Measurements from ENCODE around the gene EGFL7. TPM values are rescaled to one million over a fixed set of nuclear protein-coding genes. Genes with fewer than 3 reads are reported as not detected.
A peak's percentile ranks its signal among the peaks of the same experiment; 100 is the strongest.

EGFL7 gene
- total RNA-seq, 1 donor from 2014 or later, result 384 TPM

DNA sequence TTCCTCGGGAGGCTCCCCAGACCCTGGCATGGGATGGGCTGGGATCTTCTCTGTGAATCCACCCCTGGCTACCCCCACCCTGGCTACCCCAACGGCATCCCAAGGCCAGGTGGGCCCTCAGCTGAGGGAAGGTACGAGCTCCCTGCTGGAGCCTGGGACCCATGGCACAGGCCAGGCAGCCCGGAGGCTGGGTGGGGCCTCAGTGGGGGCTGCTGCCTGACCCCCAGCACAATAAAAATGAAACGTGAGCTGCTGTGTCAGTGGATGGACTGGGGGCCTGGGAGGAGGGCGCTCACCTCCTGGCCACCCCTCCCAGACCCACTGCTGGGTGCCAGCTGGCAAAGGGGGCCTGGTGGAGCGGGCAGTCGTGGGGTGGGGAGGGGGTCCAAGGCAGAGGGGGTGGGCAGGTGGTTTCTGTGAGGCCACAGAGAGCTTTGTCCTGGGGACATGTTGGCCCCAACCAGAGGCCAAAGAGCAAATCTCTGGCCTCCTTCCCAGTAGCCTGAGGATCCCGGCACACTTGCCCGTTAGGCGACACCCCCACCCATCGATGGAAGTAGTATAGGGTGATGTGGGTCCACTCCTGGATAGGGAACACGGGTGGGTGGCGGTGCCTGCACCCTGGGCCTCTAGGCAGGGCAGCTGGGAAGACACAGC lies 9.8 kb downstream of the EGFL7 start:
- peak in 1 of 2 donors; percentile 61 for DNase-seq (ENCODE audit: low read depth in 2 of 2)

DNA sequence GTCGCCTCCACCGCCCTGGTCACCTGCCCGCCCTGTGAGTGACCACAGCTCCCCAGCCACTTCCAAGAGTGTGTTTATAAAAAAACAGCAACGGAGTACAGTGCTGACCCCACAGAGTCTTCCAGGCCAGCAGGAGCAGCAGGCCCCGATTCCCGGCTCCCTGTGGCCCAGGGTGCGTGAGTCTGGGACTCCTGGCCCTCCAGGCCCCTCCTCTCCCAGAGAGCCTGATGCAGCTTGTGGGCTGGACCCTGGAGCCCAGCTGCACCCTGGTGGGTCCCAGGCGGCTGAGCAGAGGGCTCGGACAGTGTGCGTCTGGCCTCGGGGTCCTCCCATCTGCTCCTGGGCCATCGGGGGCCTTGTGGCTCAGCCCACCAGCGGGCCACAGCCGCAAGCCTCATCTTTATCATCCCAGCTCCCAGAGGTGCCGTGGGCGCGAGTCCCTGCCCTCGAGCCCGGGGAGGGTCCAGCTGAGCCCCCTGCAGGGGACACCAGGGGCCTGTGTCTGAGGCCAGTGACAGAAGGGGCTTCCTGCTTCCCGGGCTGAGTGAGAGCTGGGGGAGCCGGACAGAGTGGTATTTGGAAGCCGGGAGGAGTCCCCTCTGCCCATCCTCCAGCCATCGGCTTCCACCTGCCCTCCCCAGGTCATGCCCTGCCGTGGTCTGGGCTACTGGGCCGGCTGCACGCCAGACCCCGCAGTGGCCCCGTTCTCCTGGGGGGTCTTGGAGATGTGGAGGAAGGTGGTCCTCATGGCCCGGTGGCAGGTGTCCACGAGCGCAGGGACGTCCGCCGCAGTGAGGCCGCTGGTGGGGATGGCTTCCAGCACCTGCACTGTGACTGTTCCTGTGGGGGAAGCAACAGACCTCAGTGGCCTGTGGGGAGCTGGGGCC lies 10.6 kb downstream of the EGFL7 start:
- DNase-seq (ENCODE audit: low read depth in 2 of 2), result peak; percentile 76 to 82

DNA sequence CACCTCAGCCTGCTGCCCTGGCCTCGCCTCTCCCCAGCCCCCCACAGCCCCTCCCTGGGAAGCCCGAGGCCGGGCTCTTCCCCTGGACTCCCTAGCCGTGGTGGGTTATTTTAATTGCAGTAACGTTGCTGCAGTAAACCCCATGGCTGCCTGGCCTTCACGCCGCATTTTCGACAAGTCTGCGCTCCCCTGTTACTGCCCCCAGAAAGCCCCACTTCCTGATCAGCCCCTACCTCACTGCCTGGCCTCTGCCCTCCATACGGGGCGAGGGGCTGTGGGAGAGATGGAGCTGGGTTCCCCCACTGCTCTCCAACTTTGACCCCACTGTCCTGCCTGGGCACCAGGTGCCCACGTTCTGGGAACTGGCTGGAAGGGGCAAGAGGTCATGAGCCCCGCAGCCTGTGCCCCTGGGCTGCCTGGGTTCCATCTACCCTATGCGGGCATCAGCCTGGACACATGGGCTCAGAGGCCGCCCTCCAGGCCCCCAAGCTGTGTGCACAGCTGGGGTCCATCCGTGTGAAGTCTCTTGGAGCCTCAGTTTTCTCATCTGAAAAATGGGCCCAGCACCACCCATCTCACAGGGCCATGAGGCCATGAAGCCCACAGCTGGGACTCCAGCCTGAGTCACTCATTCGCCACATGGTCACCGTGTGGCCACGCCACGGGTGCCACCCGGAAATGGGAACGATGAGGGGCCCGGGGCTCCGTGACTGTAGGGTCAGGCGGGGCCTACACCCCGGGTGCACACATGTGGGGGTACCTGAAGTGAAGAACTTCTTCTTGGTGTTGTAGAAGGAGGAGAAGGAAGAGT lies 11.5 kb downstream of the EGFL7 start:
- DNase-seq (ENCODE audit: low read depth in 2 of 2), result peak; percentile 90 to 92

DNA sequence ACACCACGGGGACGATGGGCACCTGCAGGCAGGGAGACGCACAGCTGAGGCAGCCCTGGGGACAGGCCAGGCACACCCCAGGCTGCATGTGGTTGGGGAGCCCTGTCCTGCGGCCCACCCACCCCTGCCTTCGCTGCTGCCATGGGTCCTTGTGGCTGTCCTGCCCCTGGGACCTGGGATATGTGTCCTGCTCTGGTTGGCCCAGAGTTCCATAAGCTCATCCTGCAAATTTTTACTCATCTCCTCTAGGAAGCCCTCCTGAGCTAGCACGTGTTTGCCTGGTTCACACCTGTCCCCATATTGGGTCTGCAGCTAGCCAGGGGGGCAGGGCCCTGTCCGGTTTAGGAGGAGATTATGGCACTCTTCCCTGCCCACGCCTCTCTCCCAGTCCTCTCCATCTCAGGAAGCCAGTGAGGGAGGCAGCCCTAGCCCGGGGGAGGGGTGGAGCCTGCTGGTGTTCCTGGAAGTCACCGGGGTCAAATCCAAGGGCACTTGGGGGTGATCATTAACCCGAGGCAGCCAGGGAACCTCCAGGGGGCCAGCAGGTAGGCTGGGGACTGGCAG lies 12.2 kb downstream of the EGFL7 start:
- peak; percentile 92 to 95 for DNase-seq (ENCODE audit: low read depth in 2 of 2)

DNA sequence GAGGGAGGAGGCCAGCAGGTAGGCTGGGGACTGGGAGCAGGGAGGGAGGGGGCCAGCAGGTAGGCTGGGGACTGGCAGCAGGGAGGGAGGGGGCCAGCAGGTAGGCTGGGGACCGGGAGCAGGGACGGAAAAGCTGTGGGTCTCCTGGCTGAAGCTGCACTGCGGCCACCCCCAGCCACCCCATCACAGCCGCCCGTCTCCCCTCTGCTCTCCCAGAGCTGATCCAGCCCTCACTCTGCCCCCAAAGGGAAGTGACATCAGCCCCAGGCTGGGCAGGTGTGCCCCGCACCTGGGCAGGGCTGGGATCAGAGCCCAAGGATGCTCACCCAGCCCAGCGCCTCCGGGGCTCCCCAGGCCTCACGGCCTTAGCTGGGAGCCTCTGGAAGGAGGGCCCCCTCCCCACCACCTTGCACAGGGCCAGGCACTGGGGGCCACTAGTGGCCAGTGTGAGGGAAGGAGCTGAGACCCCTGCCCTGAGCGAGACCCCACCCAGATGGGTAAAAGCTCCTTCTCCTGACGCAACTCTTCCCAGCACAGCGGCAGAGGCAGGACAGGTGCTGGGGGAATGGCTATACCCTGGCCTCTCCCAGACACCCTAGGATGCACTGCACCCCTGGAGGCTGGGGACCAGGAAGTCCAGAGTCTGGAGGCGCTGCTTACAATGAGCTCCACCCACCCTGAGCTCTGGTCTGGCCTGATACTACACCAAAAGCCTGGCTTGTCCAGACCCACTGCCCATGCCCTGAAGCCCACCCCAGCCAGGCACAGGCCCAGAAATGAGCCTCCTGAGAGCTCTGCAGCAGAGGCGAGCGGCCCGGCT lies 13.0 kb downstream of the EGFL7 start:
- peak; percentile 60 to 82 for DNase-seq (ENCODE audit: low read depth in 2 of 2)

DNA sequence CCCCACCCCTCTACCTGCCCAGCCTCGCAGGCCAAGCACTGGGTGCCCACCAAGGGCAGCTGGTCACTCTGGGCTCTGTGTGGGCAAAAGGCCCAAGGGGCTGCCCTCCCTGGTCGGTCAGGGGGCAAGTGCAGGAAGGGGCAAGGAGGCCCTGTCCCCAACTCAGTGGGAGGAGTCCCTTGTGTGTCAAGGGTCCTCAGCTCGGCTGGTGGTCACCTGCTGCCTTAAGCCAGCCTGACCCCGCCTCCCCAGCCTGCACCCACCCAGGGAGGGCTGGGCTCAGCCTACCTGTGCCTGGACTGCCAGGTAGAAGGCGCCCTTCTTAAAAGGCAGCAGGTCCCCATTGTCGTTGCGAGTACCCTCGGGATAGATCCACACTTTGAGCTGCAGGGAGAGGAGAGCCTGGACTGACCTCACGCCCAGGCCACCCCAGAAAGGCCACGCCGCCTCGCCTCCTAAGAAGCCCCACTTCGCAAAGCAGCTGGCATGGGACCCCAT lies 13.6 kb downstream of the EGFL7 start:
- peak in 1 of 2 donors; percentile 54 for DNase-seq (ENCODE audit: low read depth in 2 of 2)

DNA sequence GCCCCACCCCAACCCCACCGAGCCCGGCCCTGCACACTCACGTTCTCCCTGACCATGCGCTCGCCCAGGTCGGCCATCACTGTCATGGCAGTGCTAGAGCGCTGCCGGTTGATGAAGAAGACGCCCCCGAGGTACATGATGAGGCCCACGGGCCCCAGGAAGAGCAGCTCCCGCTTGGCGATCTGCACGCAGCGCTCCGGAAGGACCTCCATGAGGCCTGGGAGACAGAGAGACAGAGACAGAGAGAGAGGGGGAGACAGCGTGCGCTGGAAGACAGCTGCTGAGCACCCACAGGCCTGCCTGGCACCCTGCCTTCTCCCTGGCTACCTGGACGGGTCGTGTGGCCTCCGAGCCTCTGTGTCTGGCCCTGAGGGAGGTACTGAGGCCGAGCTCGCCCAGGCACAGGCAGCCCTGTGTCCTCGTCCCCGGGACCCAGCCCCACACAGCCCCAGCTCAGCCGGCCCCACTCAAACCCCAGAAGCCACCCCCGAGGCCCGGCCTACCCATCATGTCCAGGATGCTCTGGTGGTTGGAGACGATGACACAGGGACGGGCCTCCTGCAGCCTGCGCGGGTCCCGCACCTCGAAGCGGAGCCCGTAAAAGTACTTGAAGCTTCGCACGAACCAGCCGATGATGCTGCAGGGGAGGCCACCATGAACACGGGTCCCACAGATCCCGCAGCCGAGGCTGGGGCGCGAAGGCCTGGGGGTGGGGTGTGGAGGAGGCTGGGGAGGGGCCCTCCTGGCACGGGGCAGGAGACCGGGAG lies 14.4 kb downstream of the EGFL7 start:
- no peak for DNase-seq (ENCODE audit: low read depth in 2 of 2)

DNA sequence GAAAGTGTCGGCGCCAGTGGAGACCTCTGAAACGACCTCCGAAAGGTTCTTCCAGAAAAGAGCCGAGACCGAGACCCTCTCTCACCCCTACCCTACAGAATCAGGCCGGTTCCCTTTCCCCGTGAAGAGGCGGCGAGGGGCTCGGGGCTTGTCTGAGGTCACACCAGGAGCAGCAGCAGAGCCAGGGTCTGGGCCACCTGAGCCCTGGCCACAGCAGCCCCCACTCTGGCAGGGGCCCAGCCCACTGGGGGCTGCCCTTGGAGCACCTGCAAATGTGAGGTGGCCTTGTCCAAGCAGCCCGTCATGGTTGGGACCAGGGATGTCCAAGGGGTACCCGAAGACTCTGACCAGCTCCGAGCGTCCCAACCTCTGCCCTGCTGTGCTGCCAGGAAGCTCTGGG lies 15.3 kb downstream of the EGFL7 start:
- DNase-seq (ENCODE audit: low read depth in 2 of 2), result no peak

DNA sequence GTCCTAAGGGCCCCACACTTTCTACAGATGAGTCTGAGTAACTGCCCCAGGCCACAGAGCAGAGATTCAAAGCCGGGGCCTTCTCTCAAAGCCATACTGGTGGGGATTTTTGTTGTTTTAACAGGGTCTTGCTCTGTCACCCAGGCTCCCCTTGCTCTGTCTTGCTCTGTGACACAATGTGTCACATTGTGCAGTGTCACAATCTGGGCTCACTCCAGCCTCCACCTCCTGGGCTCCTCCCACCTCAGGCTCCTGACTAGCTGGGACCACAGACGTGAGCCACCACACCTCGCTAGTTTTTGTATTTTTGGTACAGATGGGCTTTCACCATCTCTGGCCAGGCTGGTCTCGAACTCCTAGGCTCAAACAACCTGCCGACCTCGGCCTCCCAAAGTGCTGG lies 15.9 kb downstream of the EGFL7 start:
- no peak for DNase-seq (ENCODE audit: low read depth in 2 of 2)

DNA sequence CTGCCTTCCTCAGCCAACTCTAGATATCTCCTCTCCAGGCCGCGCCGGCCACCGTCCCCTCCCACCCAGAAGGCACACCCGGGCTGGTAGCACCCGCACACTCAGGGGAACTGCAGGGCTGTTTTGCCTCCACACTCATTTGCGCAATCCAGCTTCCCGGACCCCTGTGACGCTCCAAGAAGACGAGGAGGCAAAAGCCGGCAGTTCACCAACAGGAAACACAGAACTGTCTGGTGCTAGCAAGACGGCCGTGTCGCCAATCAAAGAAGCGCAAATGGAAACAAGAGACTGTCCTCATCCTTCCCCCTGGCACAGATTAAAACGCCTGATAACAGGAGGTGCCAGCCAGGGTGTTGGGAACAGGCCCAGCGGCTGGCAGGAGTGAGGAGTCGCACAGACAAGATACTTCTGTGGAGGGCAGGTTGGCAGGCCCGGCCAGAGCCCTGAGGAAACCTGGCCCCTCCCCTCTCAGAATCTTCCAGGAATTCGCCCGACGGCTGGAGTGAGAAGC lies 16.8 kb downstream of the EGFL7 start:
- no peak for DNase-seq (ENCODE audit: low read depth in 2 of 2)

DNA sequence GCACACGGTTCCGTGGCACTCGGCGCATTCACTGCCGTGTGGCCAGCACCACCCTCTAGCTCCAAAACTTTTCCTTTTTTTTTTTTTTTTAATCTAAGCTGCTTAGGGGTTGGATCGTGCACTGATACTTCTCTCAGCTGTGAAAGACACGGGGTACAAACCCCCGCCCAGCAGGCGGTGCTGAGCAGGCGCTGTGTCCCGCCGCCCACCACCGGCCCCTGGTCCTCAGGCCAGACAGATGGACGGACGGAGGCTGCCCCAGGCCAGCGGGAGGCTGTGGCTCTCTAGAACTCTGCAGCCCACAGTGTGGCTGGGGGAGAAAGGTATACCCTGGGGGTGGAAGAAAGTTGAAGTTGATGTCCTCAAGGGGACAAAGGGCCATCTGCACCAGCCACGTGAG lies 18.3 kb downstream of the EGFL7 start:
- no peak for DNase-seq (ENCODE audit: low read depth in 2 of 2)

DNA sequence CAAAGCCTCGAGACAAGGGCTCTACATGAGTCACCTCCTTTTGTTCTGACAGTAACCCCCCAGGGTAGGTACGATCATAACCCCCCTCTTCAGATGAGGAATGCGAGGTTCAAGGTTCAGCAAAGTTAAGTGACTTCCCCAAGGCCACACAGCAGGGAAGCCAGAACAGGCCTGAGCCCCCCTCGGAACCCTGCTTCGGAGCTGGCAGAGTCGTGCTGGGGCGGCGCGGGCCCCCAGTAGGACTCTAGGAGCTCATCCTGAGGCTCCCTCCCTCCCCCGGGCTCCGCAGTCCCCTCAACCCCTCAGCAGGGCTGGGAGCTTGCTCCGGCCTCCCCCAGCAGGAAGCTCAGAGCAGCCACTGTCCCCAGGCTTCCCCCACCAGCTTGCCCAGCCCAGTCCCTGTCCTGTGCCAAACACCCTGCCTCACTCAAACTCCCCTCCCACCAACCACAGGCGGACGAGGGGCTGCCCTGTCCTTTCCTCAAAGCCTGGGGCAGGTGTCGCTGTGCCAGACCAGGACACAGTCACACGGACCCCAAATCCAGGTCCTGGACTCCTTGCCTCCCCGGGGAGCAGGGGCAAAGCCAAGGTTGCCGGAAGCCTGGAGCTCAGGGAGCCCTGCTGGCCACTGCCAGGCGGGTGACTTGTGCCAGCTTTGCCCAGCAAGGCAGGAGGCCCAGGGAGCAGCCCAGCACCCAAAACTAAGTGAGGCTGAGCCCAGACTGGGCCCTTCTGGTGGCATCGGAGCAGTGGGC lies 19.4 kb downstream of the EGFL7 start:
- no peak for DNase-seq (ENCODE audit: low read depth in 2 of 2)

DNA sequence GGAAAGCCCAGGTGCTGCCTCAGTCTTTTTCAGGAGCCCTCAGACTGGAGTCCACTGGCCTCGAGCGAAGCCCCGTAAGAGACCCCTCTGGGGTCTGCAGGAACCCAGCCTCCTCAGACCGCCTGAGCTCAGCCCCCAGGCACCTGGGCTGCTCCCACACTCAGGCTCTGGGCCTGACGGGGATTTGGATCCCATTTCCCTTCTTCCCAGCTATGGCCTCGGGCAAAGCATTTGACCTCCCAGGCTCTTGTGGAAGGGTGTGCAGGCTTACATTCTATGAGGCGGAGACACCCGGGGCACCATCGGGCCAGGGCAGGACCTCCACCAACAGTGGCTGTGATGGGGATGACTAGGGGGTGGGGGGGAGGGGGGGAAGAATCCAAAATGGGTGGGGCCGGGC lies 20.0 kb downstream of the EGFL7 start:
- no peak for DNase-seq (ENCODE audit: low read depth in 2 of 2)

DNA sequence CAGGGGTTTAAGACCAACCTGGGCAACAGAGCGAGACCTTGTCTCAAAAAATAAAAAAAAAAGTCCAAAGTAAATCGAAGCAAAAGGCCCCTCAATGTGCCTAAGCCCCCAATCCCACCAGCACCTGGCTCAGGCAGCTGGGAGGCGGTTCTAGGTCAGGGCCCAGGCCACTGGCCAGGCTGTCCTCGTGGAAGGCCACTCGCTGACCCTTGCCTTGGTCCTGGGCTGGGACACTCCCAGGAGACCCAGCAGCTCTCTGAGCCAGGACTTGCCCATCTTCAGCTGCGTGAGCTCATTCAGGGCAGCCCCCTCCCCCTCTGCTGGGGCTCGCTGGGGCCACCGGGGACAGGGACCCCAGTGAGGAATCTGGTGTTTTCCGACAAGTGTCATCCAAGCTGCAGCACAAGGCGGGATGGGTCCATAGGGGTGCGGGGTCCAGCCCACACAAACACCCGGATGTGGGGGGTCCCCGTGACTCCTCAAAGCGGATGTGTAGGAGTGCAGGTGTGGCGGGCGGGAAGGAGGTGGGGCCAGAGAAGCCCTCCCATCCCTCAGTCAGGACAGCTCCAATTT lies 20.5 kb downstream of the EGFL7 start:
- no peak for DNase-seq (ENCODE audit: low read depth in 2 of 2)

DNA sequence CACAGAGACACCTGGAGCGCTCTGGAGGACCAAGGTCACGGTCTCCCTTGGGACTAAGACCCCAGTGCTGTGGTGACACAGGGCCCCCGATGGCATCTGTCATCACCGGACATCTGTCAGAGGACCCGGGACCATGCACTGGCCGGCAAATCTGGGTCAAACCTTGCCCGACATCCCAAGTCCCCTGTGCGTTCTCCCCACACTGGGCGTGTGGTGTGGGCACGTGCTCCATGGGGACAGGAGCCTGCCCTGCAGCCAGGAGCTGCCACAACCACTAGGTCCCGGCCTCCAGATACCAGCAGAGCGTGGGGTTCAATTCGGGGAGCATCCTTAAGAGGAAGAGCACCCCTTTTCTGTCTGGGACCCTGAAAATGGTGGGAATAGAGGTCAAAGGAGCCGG lies 21.0 kb downstream of the EGFL7 start:
- no peak for DNase-seq (ENCODE audit: low read depth in 2 of 2)

DNA sequence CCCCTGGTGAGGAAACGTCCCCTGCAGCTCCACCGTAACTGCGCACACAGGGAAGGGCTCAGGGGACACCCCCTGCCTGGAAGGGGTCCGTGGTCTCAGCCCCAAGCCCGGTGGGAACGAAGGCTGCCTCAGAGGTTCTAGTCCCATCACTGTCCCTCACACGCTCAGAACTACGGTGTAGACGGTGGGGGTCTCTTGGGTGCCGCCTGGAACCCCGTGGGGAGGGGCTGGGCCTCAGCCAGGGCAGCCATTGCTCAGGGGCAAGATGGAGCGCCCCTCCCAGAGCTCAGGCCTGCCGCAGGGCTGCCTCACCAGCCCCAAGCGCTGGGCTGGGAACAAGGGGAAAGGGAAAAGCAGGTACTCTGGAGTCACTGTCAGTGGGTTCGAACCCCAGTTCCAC lies 21.6 kb downstream of the EGFL7 start:
- DNase-seq (ENCODE audit: low read depth in 2 of 2), result no peak

DNA sequence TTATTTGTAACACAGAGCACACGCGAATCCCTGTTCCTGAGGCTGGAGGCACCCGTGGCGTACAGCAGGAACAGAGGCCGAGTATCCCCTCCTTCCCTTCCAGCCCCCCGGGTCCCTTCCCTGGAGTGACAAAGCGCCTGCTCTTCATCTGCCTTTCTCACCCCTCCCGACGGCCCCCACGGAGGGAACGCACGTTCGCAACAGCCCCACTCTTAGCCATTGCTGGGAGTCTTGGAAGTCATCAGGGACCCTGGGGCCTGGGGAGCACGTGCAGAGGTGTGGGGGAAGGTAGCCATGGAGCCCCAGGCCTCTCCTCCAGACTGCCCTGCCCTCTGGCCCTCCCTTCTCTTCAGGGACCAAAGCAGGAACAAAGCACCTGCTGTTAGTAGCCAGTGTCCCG lies 22.1 kb downstream of the EGFL7 start:
- no peak for DNase-seq (ENCODE audit: low read depth in 2 of 2)

DNA sequence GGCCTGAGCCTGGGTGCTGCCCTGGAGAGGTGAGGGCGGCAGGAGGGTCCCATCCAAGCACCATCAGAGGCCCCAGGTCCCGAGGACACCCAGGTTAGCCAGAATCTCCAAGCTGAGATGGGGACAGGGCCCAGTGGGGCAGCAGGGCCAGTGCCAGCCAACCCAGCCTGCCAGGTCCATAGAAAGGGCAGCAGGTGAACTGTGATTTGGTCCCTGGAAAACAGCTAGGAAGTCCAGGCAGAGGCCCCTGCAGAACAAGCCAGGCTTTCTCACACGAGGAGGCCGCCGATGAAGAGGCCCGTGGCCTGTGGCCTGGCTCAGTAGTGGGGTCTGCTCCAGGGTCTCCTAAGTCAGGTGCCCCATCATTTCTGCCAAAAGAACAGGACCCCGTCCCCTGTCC lies 22.5 kb downstream of the EGFL7 start:
- DNase-seq (ENCODE audit: low read depth in 2 of 2), result no peak
